ENCODE measurements around the gene ANTXRL.
"Not testable (repeated sequence)": the region's sequence is repeated elsewhere in the genome, so short reads cannot be mapped to it uniquely, and the experiment has no call there.

Gene ANTXRL

DNA sequence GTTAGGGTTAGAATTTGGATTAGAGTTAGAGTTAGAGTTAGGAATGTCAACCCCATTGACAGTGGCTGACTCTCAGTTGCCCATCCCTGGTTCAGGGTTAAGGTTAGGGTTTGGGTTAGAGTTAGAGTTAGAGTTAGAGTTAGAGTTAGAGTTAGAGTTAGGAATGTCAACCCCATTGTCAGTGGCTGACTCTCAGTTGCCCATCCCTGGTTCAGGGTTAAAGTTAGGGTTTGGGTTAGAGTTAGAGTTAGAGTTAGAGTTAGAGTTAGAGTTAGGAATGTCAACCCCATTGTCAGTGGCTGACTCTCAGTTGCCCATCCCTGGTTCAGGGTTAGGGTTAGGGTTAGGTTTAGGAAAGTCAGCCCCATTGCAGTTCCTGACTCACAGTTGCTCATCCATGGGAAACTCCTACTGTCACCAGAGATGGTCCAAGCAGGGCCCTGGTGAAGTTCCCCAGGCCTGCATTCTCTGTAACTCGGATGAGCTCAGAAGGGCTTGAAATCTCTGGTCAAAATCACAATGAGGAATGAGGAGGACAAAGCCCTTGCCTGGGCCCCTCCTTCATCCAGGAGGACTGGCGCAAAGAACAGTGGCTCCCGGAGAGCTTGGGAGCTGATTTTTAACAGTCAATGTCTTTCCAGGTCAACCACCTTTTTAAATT lies 8.7 kb downstream of the ANTXRL start:
- not testable (repeated sequence) for DNase-seq (ENCODE audit: low read depth)

GRCh38 chr10:46296086-46296485 lies 9.3 kb downstream of the ANTXRL start:
- not testable (repeated sequence) for DNase-seq (ENCODE audit: low read depth)

DNA sequence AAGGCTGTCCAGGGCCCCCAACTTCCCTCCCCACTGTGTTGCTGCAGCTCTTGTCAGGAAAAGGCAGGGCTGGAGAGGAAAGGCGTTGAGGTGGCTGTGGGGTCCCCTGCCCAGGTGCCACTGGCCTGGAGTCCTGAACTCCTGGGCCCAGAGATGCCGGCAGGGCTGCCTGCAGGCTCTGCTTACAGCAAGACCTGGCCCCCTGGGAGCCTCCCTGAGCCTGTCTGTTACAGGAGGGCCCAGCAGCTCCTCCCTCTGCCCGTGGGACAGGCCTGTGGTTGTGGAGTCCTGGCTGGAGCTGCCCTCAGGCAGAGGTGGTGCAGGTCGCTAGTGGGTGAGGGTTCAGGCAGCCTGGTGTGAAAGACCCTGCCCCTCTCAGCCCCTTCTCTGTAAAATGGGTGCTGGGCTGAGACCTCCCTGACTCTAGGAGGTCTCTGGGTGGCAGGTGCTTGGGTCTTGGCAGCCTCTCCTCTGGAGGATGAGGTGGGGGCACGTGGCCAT lies 9.9 kb downstream of the ANTXRL start:
- DNase-seq (ENCODE audit: low read depth): no peak

DNA sequence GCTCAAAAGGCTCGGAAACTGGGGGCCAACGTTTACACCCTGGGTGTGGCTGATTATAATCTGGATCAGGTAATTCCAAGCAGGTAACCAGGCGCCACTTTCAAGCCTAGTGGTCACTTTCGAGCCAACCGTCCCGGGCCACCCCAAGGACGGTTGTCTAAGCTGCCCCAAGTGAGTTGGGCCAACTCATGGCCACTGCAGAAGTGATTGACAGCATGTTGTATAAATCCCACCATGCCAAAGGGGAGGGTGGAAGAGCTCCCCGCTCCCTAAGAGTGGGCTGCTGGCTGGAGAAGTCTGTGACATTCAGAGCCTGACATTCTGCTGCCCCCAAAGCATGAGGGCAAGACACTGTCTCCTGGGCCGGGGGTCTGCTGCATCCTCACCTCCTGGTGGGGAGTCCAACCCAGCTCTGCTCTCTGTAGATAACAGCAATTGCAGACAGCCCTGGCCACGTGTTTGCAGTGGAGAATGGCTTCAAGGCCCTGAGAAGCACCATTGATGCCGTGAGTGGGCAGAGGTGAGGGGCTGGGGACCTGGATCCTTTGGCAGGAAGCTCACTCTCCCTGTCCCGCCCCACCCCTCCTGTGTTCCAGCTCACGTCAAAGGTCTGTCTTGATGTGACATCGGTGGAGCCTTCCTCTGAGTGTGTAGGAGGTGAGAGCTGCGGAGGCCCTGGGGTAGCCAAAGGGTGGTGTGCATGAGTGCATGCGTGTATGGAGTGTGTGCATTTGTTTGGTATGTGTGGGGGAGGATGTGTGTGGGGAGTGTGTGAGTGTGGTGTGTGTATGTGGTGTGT lies 10.8 kb downstream of the ANTXRL start:
- peak; percentile 16 for DNase-seq (ENCODE audit: low read depth)

DNA sequence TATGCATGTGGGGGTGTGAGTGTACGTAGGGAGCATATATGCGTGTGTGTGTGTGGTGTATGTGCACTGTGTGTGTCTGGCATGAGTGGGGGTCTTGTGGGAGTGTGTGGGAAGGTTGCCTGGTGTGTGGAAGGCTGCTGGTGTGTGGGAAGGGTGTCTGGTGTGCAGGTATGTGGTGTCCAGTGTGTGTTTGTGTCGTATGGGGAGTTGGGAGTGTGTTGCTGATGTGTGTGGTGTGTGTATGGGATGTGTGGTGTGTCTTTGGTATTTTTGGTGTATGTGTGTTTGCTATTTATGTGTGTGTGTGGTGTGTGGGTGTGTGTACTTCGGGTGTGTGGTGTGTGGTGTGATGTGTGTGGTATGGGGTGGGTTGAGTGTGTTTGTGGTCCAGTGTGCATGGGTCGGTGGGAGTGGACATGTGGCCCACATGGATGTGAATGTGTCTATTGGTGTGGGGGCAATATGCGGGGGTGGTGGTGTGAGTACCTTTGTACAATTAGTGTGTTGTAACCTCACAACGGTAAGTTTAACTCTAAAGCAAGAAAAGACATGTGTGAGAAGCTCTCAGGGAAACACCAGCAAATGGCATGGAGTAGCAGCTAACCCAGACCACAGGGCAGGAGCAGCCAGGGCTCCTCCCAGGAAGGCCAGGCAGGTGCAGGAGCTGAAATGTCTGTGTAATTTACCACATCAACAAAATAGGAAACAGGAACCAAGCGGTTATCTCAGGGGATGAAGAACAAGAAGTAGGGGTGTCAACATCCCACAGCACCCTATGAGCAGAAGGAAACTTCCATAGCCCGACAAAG lies 11.9 kb downstream of the ANTXRL start:
- no peak for DNase-seq (ENCODE audit: low read depth)

GRCh38 chr10:46299286-46299535 lies 12.4 kb downstream of the ANTXRL start:
- no peak for DNase-seq (ENCODE audit: low read depth)

- no peak for DNase-seq (ENCODE audit: low read depth)
Observed at GRCh38 chr10:46299536-46300369, 13.0 kb downstream of the ANTXRL start.

DNA sequence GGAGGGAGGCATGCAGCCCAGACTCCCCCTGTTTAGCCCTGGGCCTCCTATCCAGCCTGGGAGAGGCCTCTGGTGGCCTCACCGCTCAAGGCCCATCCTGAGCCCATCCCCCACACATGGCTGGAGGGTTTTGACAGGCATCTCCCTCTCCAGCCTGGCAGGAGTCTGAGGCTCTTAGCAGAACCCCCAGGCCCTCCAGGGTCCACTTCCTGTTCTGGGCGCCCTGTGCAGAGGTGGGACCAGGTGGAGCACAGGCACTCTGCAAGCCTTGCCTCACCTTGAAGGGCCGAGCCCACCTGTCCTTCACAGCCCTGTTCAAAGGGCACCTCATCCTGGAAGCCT lies 13.5 kb downstream of the ANTXRL start:
- not testable (repeated sequence) for DNase-seq (ENCODE audit: low read depth)

- DNase-seq (ENCODE audit: low read depth): no peak
Observed at GRCh38 chr10:46301056-46301645, 14.4 kb downstream of the ANTXRL start.

- DNase-seq (ENCODE audit: low read depth): no peak
Observed at GRCh38 chr10:46301721-46302479, 15.1 kb downstream of the ANTXRL start.

DNA sequence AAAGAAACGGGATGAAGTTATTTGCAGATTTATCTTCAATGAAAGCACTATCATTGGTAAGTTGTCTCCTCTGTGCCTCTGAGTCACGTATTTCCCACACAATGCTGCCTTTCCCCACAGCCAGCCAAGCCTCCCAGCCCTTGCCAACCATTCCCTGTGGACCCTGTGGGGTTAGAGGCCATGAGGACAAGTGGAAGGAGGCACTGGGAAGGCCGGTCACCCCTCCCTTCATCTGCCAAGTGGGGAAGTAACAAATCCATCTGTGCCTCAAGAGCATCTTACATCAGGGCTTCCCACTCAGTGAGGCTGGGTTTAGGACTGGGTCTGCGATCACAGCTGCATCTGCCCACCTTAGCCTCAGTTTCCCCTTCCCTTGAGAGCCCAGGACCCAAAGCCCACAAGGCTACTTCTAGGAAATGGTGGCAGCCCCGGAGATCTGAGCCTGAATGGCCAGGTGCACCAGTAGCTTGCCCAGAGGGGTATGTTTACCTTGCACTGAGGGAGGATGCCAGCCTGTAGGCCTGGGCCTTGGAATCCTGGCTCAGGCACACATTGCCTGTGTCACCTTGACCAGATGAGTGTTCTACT lies 16.1 kb downstream of the ANTXRL start:
- not testable (repeated sequence) for DNase-seq (ENCODE audit: low read depth)

DNA sequence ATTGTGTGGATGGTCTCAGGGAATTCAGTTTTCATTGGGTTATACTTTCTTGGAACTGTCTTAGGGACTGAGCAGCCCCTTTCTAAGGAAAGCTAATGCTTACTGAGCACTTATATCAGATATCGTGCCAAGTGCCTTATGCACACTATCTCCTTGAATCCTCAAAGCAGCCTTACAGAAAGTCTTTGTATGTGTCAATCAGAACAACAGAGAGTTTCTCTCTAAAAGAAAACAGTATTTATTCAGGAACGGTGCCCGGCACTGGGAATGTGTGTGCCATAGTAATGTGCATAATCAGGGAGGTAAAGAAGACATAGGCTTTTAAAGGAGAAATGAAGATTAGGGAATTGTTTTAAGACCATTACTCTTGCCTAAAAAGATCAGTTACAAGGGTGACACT lies 17.3 kb downstream of the ANTXRL start:
- DNase-seq (ENCODE audit: low read depth): no peak

DNA sequence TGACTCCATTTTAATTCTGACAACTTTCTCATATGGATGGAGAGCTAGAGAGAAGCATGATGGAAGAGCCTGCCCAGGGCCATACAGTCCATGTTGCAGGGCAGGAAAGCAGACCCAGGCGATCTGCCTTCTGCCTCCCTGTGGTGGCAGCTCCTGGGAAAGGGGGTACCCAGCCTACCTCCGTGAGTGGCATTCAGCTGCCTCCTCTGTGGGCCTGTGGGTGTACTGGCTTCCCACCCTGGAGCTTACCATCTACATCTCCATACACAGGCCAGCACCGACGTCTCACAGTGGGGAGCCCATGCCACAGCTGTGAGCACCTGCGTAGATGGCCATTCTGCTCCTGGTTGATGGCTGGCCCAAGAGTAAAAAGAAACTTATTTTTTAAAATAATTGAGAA lies 17.9 kb downstream of the ANTXRL start:
- DNase-seq (ENCODE audit: low read depth): not testable (repeated sequence)

GRCh38 chr10:46305079-46305818 lies 18.5 kb downstream of the ANTXRL start:
- no peak for DNase-seq (ENCODE audit: low read depth)

DNA sequence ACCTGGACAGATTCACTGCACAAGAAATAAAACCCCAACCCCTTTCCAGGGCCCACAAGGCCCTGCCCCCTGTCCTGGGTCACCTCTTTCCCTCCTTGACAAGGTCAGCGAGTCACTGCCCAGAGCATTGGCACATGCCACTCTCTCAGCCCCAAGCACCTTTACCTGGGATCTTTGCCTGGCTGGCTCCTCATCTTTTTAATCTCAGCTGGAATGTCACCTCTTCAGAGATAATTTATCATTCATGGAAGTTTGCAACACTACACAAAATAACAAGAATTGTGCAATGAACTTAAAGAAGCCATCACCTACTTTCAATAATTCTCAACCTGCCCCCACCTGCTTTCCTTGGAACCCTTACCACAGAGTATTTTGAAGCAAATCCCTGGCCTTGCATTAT lies 19.2 kb downstream of the ANTXRL start:
- no peak for DNase-seq (ENCODE audit: low read depth)

DNA sequence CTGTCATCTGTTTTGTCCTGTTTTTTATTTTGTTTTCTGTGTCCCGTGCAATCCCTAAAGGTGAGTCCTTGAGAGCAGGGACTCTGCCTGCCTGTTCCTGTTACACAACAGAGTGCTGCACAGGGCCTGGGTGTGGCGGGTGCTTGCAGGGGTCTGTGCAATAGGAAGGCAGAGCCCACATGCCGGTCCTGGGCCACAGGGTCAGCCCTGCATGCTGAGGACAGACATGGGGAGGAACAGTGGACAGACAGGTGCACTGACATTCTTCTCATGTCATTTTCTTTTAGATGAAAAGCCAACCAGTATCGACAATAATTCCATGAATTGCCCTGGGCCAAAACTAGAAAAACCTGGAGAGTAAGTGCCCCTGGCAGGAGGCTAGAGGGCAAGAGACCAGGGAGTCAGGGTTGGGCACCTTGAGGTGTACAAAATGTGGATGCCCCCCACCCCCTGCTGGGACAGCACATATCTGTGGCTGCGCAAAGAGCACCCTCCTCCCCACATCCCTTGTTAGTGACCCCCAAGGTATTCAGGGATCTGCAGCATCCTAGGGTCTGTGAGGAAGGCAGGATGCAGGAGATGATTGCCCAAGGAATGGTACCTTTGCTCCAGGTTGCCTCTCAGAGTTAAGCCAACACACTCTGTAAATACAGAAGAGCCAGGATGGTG lies 19.9 kb downstream of the ANTXRL start:
- no peak for DNase-seq (ENCODE audit: low read depth)

DNA sequence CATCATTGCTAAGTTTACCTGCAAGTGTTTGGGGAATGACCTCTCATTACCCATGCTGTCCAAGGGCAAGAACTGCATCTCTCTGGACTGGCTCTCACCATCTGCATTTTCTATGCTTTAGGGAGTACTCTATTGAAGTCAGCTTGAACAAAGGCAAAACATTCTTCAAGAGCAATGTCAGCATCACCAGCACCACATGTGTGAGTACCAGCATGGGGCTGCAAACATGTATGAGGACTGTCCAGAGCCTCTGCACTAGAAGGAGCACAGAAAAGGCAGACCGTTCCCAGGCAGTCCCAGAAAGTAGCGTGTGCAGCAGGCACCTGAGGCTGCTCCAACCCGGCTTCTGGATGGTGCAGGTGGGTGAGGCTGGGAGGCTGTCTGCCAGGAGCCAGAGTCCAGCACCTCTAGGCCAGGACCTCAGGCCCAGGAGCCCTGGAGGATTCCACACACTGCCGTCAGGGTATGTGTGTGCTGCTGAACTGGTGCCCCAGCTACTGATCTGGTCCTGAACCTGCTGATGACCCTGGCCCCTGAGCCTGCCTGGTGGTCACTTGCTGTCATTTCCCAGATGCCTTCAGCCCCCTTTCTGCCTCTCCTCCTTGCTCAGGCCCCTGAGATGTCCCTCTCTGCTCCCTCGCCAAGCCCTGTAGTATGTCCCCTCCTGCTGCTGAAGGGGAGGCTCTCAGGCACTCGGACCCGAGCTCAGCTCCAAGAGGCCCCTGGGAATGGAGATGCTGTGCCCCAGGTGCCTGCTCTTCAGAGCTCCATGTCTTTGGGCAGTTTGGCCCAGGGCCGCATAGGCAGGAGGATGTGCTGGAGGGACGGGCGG lies 20.7 kb downstream of the ANTXRL start:
- no peak for DNase-seq (ENCODE audit: low read depth)

- DNase-seq (ENCODE audit: low read depth): no peak
Observed at GRCh38 chr10:46308113-46308415, 21.3 kb downstream of the ANTXRL start.

All from stimulated activated CD4-positive, alpha-beta T cell treated with anti-CD3 and anti-CD28 coated beads, Interleukin-2, amount 100 ng/mL, for 4 hours (primary cell).